Neural cell (in vitro differentiated cells): ENCODE results near the gene C1R.

Experiments used
- CTCF ChIP-seq: fragments of 450-650 bp; IDR thresholded peaks from 2 replicates; pipeline ENCODE4 v1.5.1; 2014; ENCODE audit warnings: antibody characterized with exemption, mild to moderate bottlenecking, moderate library complexity; ENCODE audit not compliant: poor library complexity, severe bottlenecking
- EP300 ChIP-seq: fragments of 450-650 bp; conservative IDR thresholded peaks from 2 replicates; pipeline ENCODE4 v1.6.1; 2014; ENCODE audit warnings: antibody characterized with exemption, mild to moderate bottlenecking, moderate library complexity; ENCODE audit not compliant: poor library complexity, severe bottlenecking
- MXI1 ChIP-seq: fragments of 450-650 bp; conservative IDR thresholded peaks from 2 replicates; pipeline ENCODE4 v1.6.1; 2014; ENCODE audit warnings: antibody characterized with exemption, mild to moderate bottlenecking; ENCODE audit not compliant: poor library complexity, severe bottlenecking
- POLR2AphosphoS5 ChIP-seq: IDR thresholded peaks from 2 replicates; pipeline ENCODE4 v1.6.1; 2012
- RAD21 ChIP-seq: fragments of 450-650 bp; conservative IDR thresholded peaks from 2 replicates; pipeline ENCODE4 v1.6.1; 2014; ENCODE audit warnings: antibody characterized with exemption, mild to moderate bottlenecking, moderate library complexity
- REST ChIP-seq: IDR thresholded peaks from 2 replicates; pipeline ENCODE4 v1.6.1; 2012; ENCODE audit warnings: borderline replicate concordance

- TF ChIP-seq REST: no peak
- TF ChIP-seq CTCF: no peak
- no peak for TF ChIP-seq EP300
- no peak for TF ChIP-seq POLR2AphosphoS5
- no peak for TF ChIP-seq RAD21
- no peak for TF ChIP-seq MXI1
Measured at GRCh38 chr12:7141351-7142005, 49.2 kb upstream of the C1R start.
